IPS DF 6.9 (cell line): ENCODE data around the gene CFAP77.

Source experiments
- DNase-seq: peaks from one replicate; pipeline ENCODE4 v3.0.0-alpha.2; 2013; ENCODE audit warnings: low read depth, low spot score
- H3K27ac ChIP-seq: one replicate; pipeline ENCODE4 v1.5.1; 2013; ENCODE audit warnings: low read length, control low read depth
- H3K27me3 ChIP-seq: 2 replicates; pipeline ENCODE4 v1.6.1; 2013; ENCODE audit warnings: mild to moderate bottlenecking, low read length; ENCODE audit not compliant: control insufficient read depth, insufficient read depth
- H3K36me3 ChIP-seq: 2 replicates; pipeline ENCODE4 v1.6.1; 2013; ENCODE audit warnings: low read length; ENCODE audit not compliant: control insufficient read depth, insufficient read depth
- H3K4me1 ChIP-seq: 2 replicates; pipeline ENCODE4 v1.6.1; 2013; ENCODE audit warnings: low read length; ENCODE audit not compliant: control insufficient read depth, insufficient read depth
- H3K4me3 ChIP-seq: 2 replicates; pipeline ENCODE4 v1.5.1; 2013; ENCODE audit warnings: mild to moderate bottlenecking, low read length
- H3K9me3 ChIP-seq: 2 replicates; pipeline ENCODE4 v1.6.1; 2013; ENCODE audit warnings: low read length, inconsistent platforms; ENCODE audit not compliant: control insufficient read depth, insufficient read depth
- WGBS: extraction: QIAGEN DNeasy Blood & Tissue Kit; methylation state at CpG from one replicate; pipeline ENCODE4 v1.1.7; 2013; ENCODE audit warnings: mixed read lengths, missing lambda C conversion rate; ENCODE audit not compliant: insufficient read length, insufficient coverage; 5-methylcytosine and 5-hydroxymethylcytosine counted together

The CFAP77 gene

DNA sequence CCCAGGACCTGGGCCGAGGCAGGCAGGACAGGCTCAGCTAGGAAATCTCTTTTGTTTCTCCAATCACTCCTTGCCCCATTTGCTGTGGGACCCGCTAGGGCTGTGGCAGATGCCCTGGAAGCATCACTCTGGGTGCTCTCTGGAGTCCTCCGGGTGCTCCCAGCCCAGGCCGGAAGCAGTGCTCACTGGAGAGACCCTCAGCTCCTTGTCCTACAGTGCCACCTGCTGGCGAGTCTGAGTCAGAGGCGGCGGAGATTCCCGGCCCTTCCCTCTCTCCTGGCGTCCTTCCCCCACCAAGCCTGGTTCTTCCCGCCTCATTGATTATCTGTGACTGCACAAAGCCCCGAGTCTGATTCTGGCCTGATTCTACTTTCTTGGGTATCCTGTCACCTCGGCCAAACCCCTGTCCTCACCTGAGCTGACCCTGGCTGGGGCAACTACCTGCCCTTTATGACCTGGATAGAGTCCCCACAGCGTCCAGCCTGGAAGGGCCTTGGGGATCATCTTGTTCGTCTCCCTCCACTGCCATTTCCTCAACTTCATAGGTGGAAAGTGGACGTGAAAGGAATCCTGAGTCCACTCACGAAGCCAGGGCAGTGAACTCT lies 165.1 kb downstream of the CFAP77 start:
- peaks cover 37% of the 10 kb centered on the region for H3K27me3 ChIP-seq
- no peaks in the 10 kb centered on the region for H3K36me3 ChIP-seq
- H3K4me3 ChIP-seq, result no peak overlapping the region
- no peak overlapping the region for H3K27ac ChIP-seq
- H3K9me3 ChIP-seq, result no peaks in the 10 kb centered on the region; the same call in 1 of the 2 replicates
- no CpG with 5 or more reads among the region's 16 CpGs for WGBS
- no peak for DNase-seq
- H3K4me1 ChIP-seq, result no peaks in the 10 kb centered on the region; the same call in 1 of the 2 replicates

DNA sequence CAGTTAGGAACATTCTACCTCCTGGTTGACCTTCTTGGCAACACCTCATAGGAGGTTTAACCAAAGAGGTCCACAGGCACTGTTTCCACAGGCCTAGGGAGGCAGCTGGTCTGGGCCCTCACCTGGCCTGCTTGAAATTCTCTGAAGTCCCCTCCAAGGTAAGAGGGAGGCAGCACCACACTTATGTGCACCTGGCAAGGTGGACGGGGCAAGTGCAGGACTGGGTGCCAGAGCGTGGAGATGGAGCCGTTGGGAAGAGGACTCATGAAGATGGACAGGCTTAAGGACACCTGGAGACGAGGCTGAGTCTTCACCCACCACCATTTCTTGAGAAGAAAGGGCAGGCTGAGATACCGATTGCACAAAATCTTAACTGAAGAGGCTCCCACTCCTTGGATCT lies 165.8 kb downstream of the CFAP77 start:
- WGBS, result no CpG with 5 or more reads among the region's 5 CpGs
- H3K4me3 ChIP-seq, result no peak overlapping the region

DNA sequence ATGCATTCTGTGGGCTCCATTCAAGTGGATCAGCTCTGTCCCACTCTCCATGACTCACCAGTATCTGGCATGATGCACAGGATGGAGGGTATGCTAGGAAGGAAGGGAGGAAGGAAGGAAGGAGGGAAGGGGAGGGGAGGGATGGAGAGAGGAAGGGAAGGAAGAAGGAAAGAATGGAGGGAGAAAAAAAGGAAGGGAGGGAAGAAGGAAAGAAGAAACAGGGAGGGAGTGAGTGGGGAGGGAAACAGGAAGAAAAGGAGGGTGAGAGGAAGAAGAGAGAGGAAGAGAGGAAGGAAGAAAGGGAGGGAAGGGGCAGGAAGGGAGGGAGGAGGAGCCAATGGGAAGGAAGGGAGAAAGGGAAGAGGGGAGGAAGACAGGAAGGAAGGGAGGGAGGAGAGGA lies 167.1 kb downstream of the CFAP77 start:
- no peaks in the 10 kb centered on the region; the same call in none of the 2 replicates for H3K4me1 ChIP-seq
- no peak for DNase-seq
- peaks cover 54% of the 10 kb centered on the region for H3K27me3 ChIP-seq

More for the DNA sequence above, 165.8 kb downstream of the CFAP77 start:
- H3K36me3 ChIP-seq, result no peaks in the 10 kb centered on the region
- H3K9me3 ChIP-seq, result no peaks in the 10 kb centered on the region
- H3K27me3 ChIP-seq, result peaks cover 43% of the 10 kb centered on the region
- no peak overlapping the region for H3K27ac ChIP-seq
- H3K4me1 ChIP-seq, result no peaks in the 10 kb centered on the region; the same call in none of the 2 replicates
- DNase-seq, result no peak

DNA sequence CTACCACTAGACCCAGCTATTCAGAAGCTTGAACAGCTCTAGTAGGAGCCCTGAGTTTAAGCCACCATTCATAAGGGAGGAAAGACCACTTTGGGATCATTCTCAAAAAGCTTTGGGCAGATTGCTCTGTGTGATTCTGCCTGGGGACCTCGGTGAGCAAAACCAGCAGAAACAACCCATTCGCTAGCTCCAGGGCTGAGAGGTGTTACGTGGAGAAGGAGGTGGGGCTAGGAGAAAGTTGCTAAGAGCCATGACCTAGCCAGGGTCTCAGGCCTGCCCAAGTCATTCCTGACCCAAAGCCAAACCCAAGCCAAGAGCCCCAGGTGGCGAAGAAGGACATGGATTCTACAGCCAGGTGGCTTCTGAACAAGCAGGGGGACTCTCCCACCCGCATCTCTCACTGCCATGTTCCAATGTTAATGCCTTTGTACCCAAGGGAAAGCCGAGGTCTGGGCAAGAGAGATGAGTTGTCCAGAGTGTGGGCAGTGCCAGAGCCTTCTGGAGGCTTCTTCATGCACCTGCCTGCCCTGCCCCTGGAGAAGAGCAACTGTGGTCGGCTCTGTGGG lies 168.4 kb downstream of the CFAP77 start:
- Histone ChIP-seq H3K36me3 (no peaks in the 10 kb centered on the region), H3K4me1 (no peaks in the 10 kb centered on the region; the same call in none of the 2 replicates), H3K4me3 (no peak overlapping the region), H3K9me3 (no peaks in the 10 kb centered on the region), H3K27me3 (peaks cover 66% of the 10 kb centered on the region), H3K27ac (no peak overlapping the region)
- DNase-seq, result no peak
- no CpG with 5 or more reads among the region's 7 CpGs for WGBS

More for the DNA sequence above, 167.1 kb downstream of the CFAP77 start:
- Histone ChIP-seq H3K36me3 (no peaks in the 10 kb centered on the region), H3K4me3 (no peak overlapping the region), H3K9me3 (no peaks in the 10 kb centered on the region), H3K27ac (no peak overlapping the region)

DNA sequence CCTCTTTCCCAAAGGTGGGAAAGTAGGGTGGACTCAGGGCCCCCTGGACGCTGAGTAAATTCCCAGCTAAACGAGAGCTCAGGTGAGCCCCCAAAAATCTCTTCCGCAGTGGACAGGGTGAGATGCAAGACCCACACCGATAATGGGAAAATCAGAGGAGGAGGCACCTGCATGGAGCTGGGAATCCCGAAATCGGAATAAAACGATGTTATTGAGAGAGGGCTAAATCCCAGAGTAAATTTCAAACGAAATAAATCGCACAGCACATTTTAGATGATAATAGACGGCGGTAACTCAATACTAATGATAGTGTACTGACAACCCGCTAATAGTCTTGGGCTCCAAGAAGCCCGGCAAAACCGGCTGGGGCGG lies 169.4 kb downstream of the CFAP77 start:
- WGBS, result no CpG with 5 or more reads among the region's 15 CpGs
- no peak overlapping the region for H3K4me3 ChIP-seq

DNA sequence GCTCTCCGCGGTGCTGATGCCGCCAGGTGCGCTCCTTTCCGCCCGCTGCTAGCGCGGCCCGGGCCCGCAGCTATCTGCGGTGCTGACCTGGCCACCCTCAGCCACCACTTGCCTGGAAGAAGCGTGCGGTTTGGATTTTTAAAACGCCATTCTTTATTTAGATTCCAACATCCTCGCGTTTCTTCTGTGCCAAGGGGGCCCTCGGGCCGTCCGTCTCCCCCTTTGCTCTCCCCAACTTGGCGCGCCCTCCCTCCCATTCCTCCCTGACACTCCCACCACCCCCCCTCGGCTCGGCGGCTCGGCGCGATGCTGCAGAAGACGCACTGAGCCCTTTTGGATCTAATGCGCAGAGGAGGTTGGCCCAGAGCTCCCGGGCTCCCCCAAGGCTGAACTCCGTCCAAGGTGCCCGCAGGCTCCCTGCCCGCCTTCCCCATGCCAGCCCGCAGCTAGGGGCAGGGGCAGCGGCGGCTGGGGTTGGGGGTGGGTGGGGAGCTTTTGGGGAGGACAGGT lies 172.3 kb downstream of the CFAP77 start, which contains the start of gene BARHL1:
Gene BARHL1, plus strand, starts transcription at position 331 of the 510 bp plus-strand sequence. CDS start 192 bp downstream, outside the sequence.
- Histone ChIP-seq H3K36me3 (no peaks in the 10 kb centered on the region), H3K27ac (no peak within 1 kb of the TSS), H3K4me3 (peak within 1 kb of the TSS; percentile 18; the same call in 1 of the 2 replicates), H3K9me3 (no peaks in the 10 kb centered on the region), H3K27me3 (peaks cover 94% of the 10 kb centered on the region), H3K4me1 (peaks cover 2% of the 10 kb centered on the region)
- no peak for DNase-seq
- no CpG with 5 or more reads among the region's 36 CpGs for WGBS

More for the DNA sequence above, 169.4 kb downstream of the CFAP77 start:
- Histone ChIP-seq H3K27me3 (peaks cover 75% of the 10 kb centered on the region), H3K9me3 (no peaks in the 10 kb centered on the region), H3K4me1 (no peaks in the 10 kb centered on the region; the same call in none of the 2 replicates), H3K36me3 (no peaks in the 10 kb centered on the region), H3K27ac (no peak overlapping the region)
- DNase-seq, result no peak

DNA sequence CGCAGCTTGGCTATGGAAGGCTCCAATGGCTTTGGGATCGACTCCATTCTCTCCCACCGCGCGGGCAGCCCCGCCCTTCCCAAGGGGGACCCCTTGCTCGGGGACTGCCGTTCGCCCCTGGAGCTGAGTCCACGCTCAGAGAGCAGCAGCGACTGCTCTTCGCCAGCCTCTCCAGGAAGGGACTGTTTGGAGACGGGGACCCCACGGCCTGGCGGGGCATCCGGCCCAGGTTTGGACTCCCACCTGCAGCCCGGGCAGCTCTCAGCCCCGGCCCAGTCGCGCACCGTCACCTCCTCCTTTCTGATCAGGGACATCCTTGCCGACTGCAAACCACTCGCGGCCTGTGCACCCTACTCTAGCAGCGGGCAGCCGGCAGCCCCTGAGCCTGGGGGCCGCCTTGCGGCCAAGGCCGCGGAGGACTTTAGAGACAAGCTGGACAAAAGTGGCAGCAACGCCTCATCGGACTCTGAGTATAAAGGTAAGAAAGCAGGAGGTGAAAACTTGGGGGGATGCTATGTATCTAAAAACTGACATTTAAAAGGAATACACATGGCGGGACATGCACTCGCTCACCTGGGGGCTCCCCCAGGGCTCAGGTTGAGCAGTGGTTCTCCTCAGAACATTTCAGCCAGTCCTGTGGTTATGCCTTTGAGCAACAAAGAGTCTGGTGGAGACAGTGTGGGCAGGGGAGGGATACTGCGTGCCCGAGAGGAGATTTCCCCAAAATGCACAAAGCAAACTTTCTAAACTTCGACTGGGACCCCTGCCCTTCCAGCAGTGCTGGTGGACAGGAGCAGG lies 173.0 kb downstream of the CFAP77 start:
- peaks cover 95% of the 10 kb centered on the region for H3K27me3 ChIP-seq

DNA sequence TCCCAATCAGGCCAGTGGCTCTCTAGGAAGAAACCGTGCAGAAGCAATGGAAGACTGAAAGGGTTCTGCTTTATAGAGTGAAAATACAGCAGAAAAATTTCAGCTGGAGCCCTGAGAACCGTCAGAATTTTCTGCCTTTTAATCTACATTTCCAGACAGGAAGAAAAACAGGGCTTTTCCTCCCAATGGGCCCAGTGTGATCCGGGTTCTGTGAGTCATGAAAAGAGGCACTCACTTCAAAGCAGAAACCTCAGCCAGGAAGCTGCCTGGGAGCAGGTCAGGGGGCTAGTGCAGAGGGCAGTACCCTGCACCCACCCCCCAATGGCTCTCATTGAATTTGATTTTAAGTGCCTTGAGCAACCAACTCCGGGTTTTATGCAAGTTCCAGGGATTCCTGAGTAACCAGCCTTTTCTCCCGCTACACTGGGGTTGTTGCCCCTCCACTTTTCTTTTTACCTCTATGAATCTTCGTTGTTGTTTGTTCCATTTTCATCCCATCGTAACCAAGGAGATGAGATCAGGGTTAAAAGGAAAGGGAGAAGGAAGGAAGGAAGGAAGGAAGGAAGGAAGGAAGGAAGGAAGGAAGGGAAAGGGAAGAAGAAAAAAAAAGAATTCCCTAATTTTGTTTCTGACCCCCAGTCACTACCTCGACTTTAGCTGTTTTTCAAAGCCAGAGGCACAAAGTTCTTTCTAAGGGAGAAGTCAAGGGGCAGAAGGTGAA lies 173.7 kb downstream of the CFAP77 start:
- Histone ChIP-seq H3K4me1 (peaks cover 2% of the 10 kb centered on the region), H3K36me3 (no peaks in the 10 kb centered on the region), H3K9me3 (no peaks in the 10 kb centered on the region), H3K27ac (no peak overlapping the region), H3K4me3 (no peak overlapping the region), H3K27me3 (peaks cover 95% of the 10 kb centered on the region)
- no CpG with 5 or more reads among the region's 8 CpGs for WGBS
- DNase-seq, result no peak

More for the DNA sequence above, 173.0 kb downstream of the CFAP77 start:
- no CpG with 5 or more reads among the region's 37 CpGs for whole genome bisulfite sequencing
- Histone ChIP-seq H3K9me3 (no peaks in the 10 kb centered on the region), H3K36me3 (no peaks in the 10 kb centered on the region), H3K27ac (no peak overlapping the region), H3K4me1 (peaks cover 2% of the 10 kb centered on the region), H3K4me3 (no peak overlapping the region)
- DNase-seq, result no peak

DNA sequence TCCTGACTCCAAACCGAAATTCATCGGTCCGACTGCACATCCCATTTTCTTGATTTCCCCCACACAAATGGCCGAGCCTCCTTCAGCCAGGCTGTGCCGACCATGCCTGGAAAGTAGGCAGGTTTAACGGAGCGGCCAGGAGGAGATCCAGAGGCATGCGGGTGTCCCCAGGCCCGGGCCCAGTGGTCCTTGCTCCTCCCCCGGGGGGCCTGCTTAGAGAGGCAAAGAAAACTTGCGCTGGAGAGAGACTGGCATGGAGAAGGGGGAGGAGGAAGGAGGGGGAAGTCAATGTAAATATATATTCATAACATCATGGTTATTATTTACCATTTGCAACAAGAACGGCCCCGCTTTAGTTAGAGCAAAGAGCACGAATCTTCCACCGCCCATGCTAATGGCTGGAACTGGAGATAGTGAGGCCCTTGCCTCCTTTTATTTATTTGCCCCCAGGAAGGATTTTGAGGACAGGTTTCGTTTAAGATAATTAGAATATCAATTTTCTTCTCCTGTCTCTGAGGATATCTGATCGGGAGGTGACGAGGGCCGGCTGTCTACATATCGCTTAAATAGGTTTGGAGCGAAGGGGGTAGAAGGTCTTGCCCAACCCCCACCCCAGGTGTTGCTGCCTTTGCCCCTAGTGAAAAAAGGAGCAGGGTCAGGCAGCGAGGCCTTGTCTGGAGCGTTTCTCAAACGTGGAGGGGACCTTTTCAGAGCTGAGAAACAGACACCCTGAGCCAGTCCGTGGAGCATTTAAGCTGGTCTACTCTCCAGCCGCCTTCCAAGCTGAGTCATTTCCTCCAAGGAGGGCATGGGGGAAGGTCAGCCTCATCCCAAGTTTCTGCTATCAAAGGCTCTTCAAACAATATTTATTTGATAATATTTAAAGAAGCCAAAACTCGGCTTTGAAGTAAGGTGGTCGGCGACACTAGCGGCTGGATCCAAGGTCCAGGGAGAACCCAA lies 174.9 kb downstream of the CFAP77 start:
- H3K36me3 ChIP-seq, result no peaks in the 10 kb centered on the region
- DNase-seq, result no peak
- H3K4me1 ChIP-seq, result peaks cover 2% of the 10 kb centered on the region
- no peak overlapping the region for H3K4me3 ChIP-seq
- no peak overlapping the region for H3K27ac ChIP-seq
- no peaks in the 10 kb centered on the region for H3K9me3 ChIP-seq
- WGBS, result no CpG with 5 or more reads among the region's 30 CpGs
- H3K27me3 ChIP-seq, result peaks cover 93% of the 10 kb centered on the region
